IPS-11a (cell line): ENCODE measurements around the gene PTCRA.
"Not testable (repeated sequence)": the region's sequence is repeated elsewhere in the genome, so short reads cannot be mapped to it uniquely, and the experiment has no call there.

Experiments
- H3K4me3 ChIP-seq: one replicate; pipeline ENCODE4 v1.5.1; 2013; ENCODE audit warnings: low read depth, low read length, control low read depth

PTCRA gene

GRCh38 chr6:42938987-42939809 is 23.3 kb downstream of the PTCRA start:
- H3K4me3 ChIP-seq: no peak overlapping the region

DNA sequence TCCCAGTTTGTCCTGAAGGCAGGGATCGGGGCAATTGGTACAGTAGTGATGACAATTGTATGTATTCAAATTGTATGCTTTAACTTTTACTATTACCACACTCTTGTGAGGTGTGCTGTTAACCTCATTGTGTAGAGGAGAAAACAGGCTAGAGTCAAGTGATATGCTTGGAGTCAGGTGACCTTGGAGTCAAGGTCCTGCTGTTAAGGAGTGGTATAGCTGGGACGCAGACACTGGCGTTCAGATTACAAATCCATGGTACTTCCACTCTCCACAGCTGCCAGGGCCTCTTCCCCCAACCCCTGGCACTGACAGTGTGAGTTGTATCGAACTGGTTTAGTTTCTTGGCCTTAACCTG is 23.9 kb downstream of the PTCRA start:
- H3K4me3 ChIP-seq: no peak overlapping the region

GRCh38 chr6:42940493-42941045 is 24.7 kb downstream of the PTCRA start:
- no peak overlapping the region for H3K4me3 ChIP-seq

DNA sequence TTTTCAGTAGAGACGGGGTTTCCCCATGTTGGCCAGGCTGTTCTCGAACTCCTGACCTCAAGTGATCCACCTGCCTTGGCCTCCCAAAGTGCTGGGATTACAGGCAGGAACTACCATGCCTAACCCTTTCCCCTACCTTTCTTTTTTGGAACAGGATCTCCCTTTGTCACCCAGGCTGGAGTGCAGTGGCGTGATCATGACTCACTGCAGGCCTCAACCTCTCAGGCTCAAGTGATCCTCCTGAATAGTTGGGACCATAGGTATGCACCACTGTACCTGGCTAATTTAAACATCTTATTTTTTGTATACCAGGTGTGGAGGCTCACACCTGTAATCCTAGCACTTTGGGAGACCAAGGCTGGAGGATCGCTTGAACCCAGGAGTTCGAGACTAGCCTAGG is 25.5 kb downstream of the PTCRA start:
- not testable (repeated sequence) for H3K4me3 ChIP-seq

- no peak overlapping the region for H3K4me3 ChIP-seq
These were observed 26.6 kb downstream of the PTCRA start for GRCh38 chr6:42942444-42942843.

GRCh38 chr6:42947950-42948349 is 32.1 kb downstream of the PTCRA start:
- no peak overlapping the region for H3K4me3 ChIP-seq

GRCh38 chr6:42952389-42952788 is 36.5 kb downstream of the PTCRA start:
- H3K4me3 ChIP-seq: no peak overlapping the region

- H3K4me3 ChIP-seq: not testable (repeated sequence)
These were observed 38.6 kb downstream of the PTCRA start for GRCh38 chr6:42954405-42954804.

DNA sequence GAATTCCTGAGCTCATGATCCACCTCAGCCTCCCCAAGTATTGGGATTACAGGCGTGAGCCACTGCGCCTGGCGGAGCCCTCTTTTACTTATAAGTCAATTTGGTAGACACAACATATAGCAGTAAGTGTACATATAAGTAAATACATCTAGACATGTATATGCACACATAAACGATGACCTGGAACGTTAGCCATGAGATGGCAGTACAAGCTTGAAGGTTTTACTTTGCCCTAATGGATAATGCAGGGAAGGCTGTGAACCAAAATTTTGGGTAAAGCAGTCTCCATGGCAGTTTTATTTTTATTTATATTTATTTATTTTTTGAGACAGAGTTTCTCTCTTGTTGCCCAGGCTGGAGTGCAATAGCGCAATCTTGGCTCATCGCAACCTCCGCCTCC is 42.3 kb downstream of the PTCRA start:
- no peak overlapping the region for H3K4me3 ChIP-seq

DNA sequence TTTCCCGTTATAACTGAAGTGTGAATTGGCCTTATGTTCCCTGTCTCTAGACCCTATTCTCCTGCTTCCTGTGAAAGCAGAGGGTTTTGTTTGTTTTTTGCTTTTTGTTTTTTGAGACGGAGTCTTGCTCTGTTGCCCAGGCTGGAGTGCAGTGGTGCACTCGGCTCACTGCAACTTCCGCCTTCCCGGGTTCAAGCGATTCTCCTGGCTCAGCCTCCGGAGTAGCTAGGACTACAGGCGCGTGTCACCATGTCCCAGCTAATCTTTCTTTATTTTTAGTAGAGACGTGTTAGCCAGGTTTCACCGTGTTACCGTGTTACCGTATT is 44.0 kb downstream of the PTCRA start:
- peak overlapping the region; percentile 61 for H3K4me3 ChIP-seq

DNA sequence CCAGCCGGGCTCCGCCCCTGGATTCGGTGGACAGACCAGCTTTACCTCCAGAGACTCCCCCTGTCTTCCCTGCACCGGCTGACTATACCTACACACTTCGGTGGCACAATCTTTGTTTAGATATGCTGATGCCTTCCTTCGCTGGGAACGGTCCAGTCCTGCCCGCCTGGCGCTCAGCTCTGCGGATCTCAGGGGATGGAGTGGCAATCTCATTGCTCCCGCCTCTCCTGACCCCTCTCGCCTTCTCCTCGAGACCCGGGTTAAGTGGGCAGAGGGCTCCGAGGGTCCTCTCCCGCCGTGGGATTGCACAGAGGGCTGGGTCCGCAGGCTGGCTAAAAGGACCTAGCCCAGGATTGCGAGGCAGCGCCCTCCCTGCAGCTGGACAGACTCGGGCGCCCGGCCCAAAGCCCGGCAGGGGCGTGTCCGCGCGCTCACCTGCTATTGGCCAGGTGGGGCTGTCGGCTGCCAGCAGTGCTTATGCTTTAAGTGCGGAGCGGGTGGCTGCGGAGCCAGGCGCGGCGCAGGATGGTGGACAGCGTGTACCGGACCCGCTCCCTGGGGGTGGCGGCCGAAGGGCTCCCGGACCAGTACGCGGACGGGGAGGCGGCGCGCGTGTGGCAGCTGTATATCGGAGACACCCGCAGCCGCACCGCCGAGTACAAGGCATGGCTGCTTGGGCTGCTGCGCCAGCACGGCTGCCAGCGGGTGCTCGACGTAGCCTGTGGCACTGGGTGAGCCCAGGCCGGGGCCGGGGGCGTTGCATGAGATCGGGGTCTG is 44.6 kb downstream of the PTCRA start, which contains the start of gene GNMT:
TSS of gene GNMT (plus strand) at position 512 of the 777 bp plus-strand sequence. CDS start at position 526, 14 bp downstream.
- H3K4me3 ChIP-seq: peak within 1 kb of the TSS; percentile 61

DNA sequence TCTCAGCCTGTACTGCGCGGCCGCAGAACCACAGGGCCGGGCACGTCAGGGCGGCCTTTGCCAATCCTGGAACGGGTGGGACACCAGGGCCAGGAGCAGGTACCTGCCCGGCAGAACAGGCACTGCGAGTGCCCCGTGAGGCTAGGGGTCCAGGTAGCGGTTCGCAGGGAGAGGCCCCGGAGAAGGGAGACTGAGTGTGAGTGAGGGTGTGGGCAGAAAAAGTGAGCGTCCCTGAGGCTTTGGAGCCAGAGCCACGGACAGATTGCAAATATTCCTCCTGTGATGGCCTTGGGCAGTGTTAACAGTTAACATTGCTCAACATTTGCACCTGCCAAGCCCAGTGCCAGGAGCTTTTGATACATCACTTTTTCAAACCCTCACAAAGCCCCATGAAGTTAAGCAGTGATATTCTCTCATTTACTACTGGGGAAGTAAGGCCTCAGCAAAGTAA is 45.2 kb downstream of the PTCRA start:
- H3K4me3 ChIP-seq: peak overlapping the region; percentile 61

- H3K4me3 ChIP-seq: no peak overlapping the region
These were observed 46.2 kb downstream of the PTCRA start for GRCh38 chr6:42962096-42962495.

- no peak overlapping the region for H3K4me3 ChIP-seq
These were observed 46.8 kb downstream of the PTCRA start for GRCh38 chr6:42962502-42963178.

GRCh38 chr6:42963179-42963854 is 47.5 kb downstream of the PTCRA start:
- no peak overlapping the region for H3K4me3 ChIP-seq

DNA sequence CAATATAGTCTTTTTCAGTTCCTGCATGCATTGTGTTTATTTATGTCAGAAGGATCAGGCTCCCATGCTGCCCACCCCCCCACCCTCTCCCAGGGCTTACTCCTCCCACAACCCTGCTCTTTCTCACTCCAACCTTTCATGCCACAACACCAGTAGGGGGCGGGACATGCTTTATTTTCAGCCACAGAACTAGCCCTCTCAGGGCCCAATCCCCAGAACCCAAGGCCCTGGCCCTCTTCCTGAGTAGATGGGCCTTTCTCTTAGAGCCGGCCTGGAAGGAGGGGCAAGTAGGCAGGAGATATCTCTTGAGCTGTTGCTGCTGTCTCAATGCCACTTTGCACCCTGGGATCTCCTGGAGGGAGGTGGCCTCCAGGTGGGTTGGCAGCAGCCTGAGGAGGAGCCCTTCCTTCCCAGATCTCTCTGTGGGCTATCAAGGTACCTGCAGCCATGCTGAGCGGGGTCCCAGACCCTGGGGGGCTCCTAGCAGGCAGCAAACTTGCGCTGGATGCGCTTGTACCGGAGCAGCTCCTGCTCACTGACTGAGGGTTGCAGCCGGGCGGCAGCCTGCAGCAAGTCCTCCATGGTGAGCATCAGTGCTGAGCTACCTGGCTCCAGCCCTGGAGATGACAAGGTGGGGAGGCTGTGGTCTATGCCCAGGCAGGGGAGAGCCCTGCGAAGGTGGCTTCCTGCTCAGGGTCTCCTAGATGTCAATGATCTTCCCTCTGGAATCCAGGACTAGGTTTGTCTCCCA is 48.2 kb downstream of the PTCRA start:
- no peak overlapping the region for H3K4me3 ChIP-seq

GRCh38 chr6:42966571-42966970 is 50.7 kb downstream of the PTCRA start:
- no peak overlapping the region for H3K4me3 ChIP-seq

DNA sequence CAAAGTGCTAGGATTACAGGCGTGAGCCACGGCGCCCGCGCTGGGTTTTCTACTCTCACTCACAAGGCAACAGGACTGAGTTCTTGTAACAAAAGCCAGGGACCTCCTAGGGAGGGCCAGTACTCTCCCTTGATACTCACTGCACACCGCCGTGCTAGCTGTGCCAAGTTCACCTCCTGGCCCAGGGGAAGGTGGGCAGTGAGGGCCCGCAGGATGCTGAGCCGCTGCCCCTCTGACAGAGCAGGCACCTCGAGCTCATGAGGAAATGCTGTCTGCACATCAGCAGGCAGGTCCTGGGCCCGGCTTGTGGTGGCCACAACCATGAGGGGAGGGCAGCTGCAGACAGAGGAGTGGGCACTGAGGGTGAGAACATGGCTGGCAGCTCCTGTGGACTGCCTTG is 51.4 kb downstream of the PTCRA start:
- no peak overlapping the region for H3K4me3 ChIP-seq

DNA sequence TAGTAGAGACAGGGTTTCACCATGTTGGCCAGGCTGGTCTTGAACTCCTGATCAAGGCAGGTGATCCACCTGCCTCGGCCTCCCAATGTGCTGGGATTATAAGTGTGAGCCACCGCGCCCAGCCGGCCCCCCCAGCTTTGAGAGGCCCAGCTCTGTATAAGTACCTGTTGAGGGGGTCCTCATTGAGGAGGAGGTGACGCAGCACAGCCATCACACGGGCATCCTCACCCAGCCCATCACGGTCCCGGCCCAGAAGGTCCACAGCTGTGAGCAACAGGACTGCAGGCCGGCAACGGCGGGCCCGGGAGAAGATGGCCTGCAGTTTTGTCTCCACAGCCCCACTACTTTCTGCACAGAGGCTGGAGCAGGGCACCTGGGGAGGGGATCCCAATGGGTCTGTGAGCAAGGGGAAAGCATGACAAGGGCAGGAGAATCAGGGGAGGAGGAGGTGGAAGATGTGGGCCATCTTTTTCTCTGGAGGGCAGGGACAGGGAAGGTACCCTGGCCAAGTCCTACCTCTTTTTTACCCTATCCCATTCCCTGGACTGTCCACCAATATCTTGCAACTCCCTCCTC is 52.4 kb downstream of the PTCRA start:
- no peak overlapping the region for H3K4me3 ChIP-seq

DNA sequence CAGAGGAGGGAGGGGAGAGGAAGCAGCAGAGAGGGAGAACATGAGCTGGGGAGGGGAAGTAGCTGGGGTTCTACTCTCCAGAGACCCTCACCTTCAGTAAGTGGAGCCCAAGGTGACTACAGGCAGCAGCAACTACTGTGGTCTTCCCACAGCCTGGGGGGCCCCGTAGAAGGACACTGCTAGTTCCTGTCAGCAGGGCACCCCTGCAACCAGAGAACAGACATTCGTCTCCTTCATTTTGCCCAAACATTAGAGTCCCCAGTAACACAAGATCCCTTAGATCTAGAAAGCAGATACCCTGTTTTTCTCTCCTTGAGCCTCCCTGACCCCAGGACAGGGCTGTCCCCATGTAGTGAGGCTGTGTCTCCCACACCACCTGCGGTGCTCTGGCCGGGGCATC is 52.9 kb downstream of the PTCRA start:
- H3K4me3 ChIP-seq: no peak overlapping the region
